Ishikawa (cell line): ENCODE results near the gene RBPMS2.

Experiments
- CEBPB ChIP-seq: IDR thresholded peaks from 2 replicates; pipeline ENCODE4 v1.6.1; 2012
- CREB1 ChIP-seq: IDR thresholded peaks from 2 replicates; pipeline ENCODE4 v1.6.1; 2012; ENCODE audit warnings: low read depth
- FOXM1 ChIP-seq: IDR thresholded peaks from 2 replicates; pipeline ENCODE4 v1.6.1; 2012; ENCODE audit warnings: low read depth, borderline replicate concordance
- NFIC ChIP-seq: IDR thresholded peaks from 2 replicates; pipeline ENCODE4 v1.6.1; 2012
- TEAD4 ChIP-seq: IDR thresholded peaks from 2 replicates; pipeline ENCODE4 v1.6.1; 2012
- TF ChIP-seq, protein P1 (sequence below): IDR thresholded peaks from 2 replicates; pipeline ENCODE4 v1.6.1; 2012

RBPMS2 gene

DNA sequence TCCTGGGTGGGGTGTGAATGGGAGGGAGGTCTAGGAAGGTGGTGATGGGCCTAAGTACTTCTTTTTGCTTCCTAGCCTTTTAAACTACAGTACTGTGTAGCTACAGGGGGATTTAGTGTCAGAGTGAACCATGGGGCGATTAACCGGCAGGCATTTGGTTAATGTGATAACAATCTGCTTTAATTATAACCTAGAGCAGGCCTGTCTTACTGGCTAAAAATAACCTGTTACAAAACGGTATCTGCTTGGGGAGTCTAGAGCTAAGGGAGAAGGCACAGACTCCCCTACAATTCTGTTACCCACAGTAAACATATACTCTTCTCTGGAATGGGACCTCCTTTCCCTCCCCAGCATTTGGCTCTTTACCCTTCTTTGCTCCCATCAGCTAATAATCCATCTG is 85.4 kb downstream of the RBPMS2 start:
- TF ChIP-seq CEBPB: no peak
- TF ChIP-seq CREB1: no peak
- TF ChIP-seq NFIC: no peak
- TF ChIP-seq TEAD4: no peak
- no peak for TF ChIP-seq FOXM1
- TF ChIP-seq, protein P1, sequence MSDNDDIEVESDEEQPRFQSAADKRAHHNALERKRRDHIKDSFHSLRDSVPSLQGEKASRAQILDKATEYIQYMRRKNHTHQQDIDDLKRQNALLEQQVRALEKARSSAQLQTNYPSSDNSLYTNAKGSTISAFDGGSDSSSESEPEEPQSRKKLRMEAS: no peak
